Measurements from ENCODE around the gene HOXC12. TPM values are rescaled to one million over a fixed set of nuclear protein-coding genes. Genes with fewer than 3 reads are reported as not detected.

HOXC12 gene
- total RNA-seq, 1 donor from 2014 or later, result not detected

- peaks cover 98% of the 10 kb centered on the region for H3K27me3 Mint-ChIP-seq
- TF ChIP-seq CTCF (IDR thresholded peaks at IDR 0.05; ENCODE audit: unreplicated experiment), result no peak
- H3K36me3 Mint-ChIP-seq (ENCODE audit: insufficient read depth), result no peaks in the 10 kb centered on the region
- DNase-seq (ENCODE audit: low spot score, unreplicated experiment), result no peak
- H3K27ac Mint-ChIP-seq, result peak overlapping the region; percentile 12
- no peaks in the 10 kb centered on the region for H3K9me3 Mint-ChIP-seq (ENCODE audit: low read depth)
- H3K4me1 Mint-ChIP-seq (ENCODE audit: low read depth), result peaks cover 6% of the 10 kb centered on the region
- no peak overlapping the region for H3K4me3 Mint-ChIP-seq (ENCODE audit: low read depth)
Observed at GRCh38 chr12:54006559-54007220, 52.0 kb downstream of the HOXC12 start.

GRCh38 chr12:54007538-54008259, 53.0 kb downstream of the HOXC12 start:
- no peak for TF ChIP-seq CTCF (IDR thresholded peaks at IDR 0.05; ENCODE audit: unreplicated experiment)

GRCh38 chr12:54008260-54008552, 53.5 kb downstream of the HOXC12 start:
- no peaks in the 10 kb centered on the region for H3K36me3 Mint-ChIP-seq (ENCODE audit: insufficient read depth)
- H3K9me3 Mint-ChIP-seq (ENCODE audit: low read depth), result no peaks in the 10 kb centered on the region
- DNase-seq (ENCODE audit: low spot score, unreplicated experiment), result no peak
- H3K4me1 Mint-ChIP-seq (ENCODE audit: low read depth), result peaks cover 6% of the 10 kb centered on the region
- no peak for TF ChIP-seq CTCF (IDR thresholded peaks at IDR 0.05; ENCODE audit: unreplicated experiment)
- H3K4me3 Mint-ChIP-seq (ENCODE audit: low read depth), result no peak overlapping the region
- H3K27me3 Mint-ChIP-seq, result peaks cover 98% of the 10 kb centered on the region
- no peak overlapping the region for H3K27ac Mint-ChIP-seq

More at GRCh38 chr12:54007538-54008259, 53.0 kb downstream of the HOXC12 start:
- no peaks in the 10 kb centered on the region for H3K9me3 Mint-ChIP-seq (ENCODE audit: low read depth)
- H3K4me1 Mint-ChIP-seq (ENCODE audit: low read depth), result peaks cover 6% of the 10 kb centered on the region
- no peak for DNase-seq (ENCODE audit: low spot score, unreplicated experiment)
- no peaks in the 10 kb centered on the region for H3K36me3 Mint-ChIP-seq (ENCODE audit: insufficient read depth)
- no peak overlapping the region for H3K27ac Mint-ChIP-seq
- H3K27me3 Mint-ChIP-seq, result peaks cover 98% of the 10 kb centered on the region
- no peak overlapping the region for H3K4me3 Mint-ChIP-seq (ENCODE audit: low read depth)

Small RNA genes lying within 50 kb of the gene (microRNA-seq; reads per million reads assigned to microRNA genes)
- not detected for gene MIR196A2 (ENCODE audit: borderline number of aligned reads, unreplicated experiment)

Other genes starting within 250 kb of the HOXC12 start
- 89.5 and 101 TPM in 2 replicates for gene CALCOCO1, start 227.5 kb upstream of the HOXC12 start, total RNA-seq
- gene CISTR, start 202.9 kb upstream of the HOXC12 start, total RNA-seq, result 0.58 TPM in 1 of 2 replicates, not detected in the other
- gene HOXC13, start 16.1 kb upstream of the HOXC12 start, total RNA-seq, result not detected in 2 replicates
- not detected in 2 replicates for gene HOXC11, start 18.2 kb downstream of the HOXC12 start, total RNA-seq
- gene HOTAIR, start 20.1 kb downstream of the HOXC12 start, total RNA-seq, result not detected in 2 replicates
- gene HOXC10, start 30.2 kb downstream of the HOXC12 start, total RNA-seq, result not detected in 2 replicates
- gene HOXC9, start 45.3 kb downstream of the HOXC12 start, total RNA-seq, result not detected in 2 replicates
- gene HOXC8, start 54.1 kb downstream of the HOXC12 start, total RNA-seq, result not detected in 2 replicates
- gene HOXC6, start 73.5 kb downstream of the HOXC12 start, total RNA-seq, result 0.17 and 0.27 TPM in 2 replicates
- gene HOXC5, start 78.1 kb downstream of the HOXC12 start, total RNA-seq, result 2.7 and 4.6 TPM in 2 replicates
- 19.6 and 19.8 TPM in 2 replicates for gene HOXC4, start 98.9 kb downstream of the HOXC12 start, total RNA-seq
- gene SMUG1, start 234.1 kb downstream of the HOXC12 start, total RNA-seq, result 53.1 and 57.6 TPM in 2 replicates

Data from progenitor cell of endocrine pancreas (in vitro differentiated cells).